NCI-H1436 (cell line): ENCODE measurements around the gene KIAA1549.
"Not testable (repeated sequence)": the region's sequence is repeated elsewhere in the genome, so short reads cannot be mapped to it uniquely, and the experiment has no call there.

Source experiments
- DNase-seq: peaks from one replicate; lab custom pipeline; 2025; lab: John Stamatoyannopoulos, UW

KIAA1549 gene

GRCh38 chr7:138981332-138982203 lies at the start of gene KIAA1549:
Gene KIAA1549 (minus strand): TSS chr7:138981389. CDS start chr7:138981269, 120 bp downstream.
- DNase-seq: peak; percentile 60

- DNase-seq: no peak
Observed at GRCh38 chr7:139029353-139029752, 48.2 kb upstream of the KIAA1549 start.

GRCh38 chr7:139026551-139026950 lies 45.4 kb upstream of the KIAA1549 start:
- no peak for DNase-seq

- DNase-seq: not testable (repeated sequence)
Observed at GRCh38 chr7:139025861-139026260, 44.7 kb upstream of the KIAA1549 start.

- no peak for DNase-seq
Observed at GRCh38 chr7:139023076-139023475, 41.9 kb upstream of the KIAA1549 start.

- no peak for DNase-seq
Observed at GRCh38 chr7:139022286-139022685, 41.1 kb upstream of the KIAA1549 start.

GRCh38 chr7:139018910-139019309 lies 37.7 kb upstream of the KIAA1549 start:
- no peak for DNase-seq

GRCh38 chr7:139016931-139017511 lies 35.8 kb upstream of the KIAA1549 start:
- DNase-seq: peak; percentile 66

GRCh38 chr7:139011373-139011772 lies 30.2 kb upstream of the KIAA1549 start:
- DNase-seq: no peak

- DNase-seq: no peak
Observed at GRCh38 chr7:139004321-139005090, 23.3 kb upstream of the KIAA1549 start.

- no peak for DNase-seq
Observed at GRCh38 chr7:138999414-138999813, 18.2 kb upstream of the KIAA1549 start.

- DNase-seq: no peak
Observed at GRCh38 chr7:138992052-138992531, 10.9 kb upstream of the KIAA1549 start.

GRCh38 chr7:138987686-138988085 lies 6.5 kb upstream of the KIAA1549 start:
- no peak for DNase-seq

GRCh38 chr7:138982204-138982623 lies 1.0 kb upstream of the KIAA1549 start:
- no peak for DNase-seq

- DNase-seq: no peak
Observed at GRCh38 chr7:138980563-138981291, 462 bp downstream of the KIAA1549 start.

GRCh38 chr7:138979988-138980562 lies 1.1 kb downstream of the KIAA1549 start:
- no peak for DNase-seq

- DNase-seq: no peak
Observed at GRCh38 chr7:138979226-138979979, 1.8 kb downstream of the KIAA1549 start.

GRCh38 chr7:138978541-138979184 lies 2.5 kb downstream of the KIAA1549 start:
- DNase-seq: no peak

GRCh38 chr7:138976161-138976560 lies 5.0 kb downstream of the KIAA1549 start:
- not testable (repeated sequence) for DNase-seq
